Endometrium (tissue), 2 donors: Measurements from ENCODE around the gene KIF5C.
"Not testable (repeated sequence)": the region's sequence is repeated elsewhere in the genome, so short reads cannot be mapped to it uniquely, and the experiment has no call there.

Experiments
- FAIRE-seq: peaks from 2 replicates; lab custom pipeline; 2012; peaks lifted over from hg19 to GRCh38; lab: Jason Lieb, UNC
- donor health status: control.
- donor health status: control.

KIF5C gene

GRCh38 chr2:148874868-148875341 lies at the start of gene KIF5C:
Gene KIF5C (plus strand): TSS chr2:148875227. CDS start chr2:148875618, 391 bp downstream.
- no peak for FAIRE-seq

DNA sequence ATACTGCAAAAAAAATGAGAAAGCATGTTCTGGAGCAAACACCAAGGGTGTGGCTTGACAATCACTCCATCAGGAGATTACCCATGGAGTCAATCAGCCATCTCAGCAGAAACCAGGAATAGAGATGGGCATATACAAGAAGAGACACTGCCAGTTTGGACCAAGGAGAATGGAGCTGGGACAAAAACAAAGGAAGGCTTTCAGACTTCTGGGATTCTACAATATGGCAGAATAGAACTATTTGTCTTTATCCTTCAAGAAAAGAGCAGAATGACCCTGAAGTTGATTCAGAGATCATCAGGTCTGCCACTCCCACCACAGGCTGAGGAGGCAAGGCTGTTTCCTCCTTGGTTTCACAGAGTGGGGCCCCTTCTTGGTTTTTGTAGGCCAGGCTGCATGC lies 48.2 kb upstream of the KIF5C start:
- FAIRE-seq: no peak

DNA sequence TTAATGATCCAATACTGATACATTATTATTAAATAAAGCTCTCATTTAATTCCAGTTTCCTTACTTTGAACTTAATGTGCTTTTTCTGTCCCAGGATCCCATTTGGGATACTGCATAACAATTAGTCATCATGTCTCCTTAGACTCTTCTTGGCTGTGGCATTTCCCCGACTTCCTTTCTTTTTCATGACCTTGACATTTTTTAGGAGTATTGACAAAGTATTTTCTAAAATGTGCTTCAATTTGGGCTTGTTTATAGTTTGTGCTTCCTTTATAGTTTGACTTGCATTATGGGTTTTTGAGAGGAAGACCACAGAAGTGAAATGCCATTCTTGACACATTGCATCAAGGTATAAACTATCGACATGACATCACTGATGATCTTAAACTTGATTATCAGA lies 46.1 kb upstream of the KIF5C start:
- FAIRE-seq: no peak

GRCh38 chr2:148829618-148830017 lies 45.4 kb upstream of the KIF5C start:
- FAIRE-seq: no peak

DNA sequence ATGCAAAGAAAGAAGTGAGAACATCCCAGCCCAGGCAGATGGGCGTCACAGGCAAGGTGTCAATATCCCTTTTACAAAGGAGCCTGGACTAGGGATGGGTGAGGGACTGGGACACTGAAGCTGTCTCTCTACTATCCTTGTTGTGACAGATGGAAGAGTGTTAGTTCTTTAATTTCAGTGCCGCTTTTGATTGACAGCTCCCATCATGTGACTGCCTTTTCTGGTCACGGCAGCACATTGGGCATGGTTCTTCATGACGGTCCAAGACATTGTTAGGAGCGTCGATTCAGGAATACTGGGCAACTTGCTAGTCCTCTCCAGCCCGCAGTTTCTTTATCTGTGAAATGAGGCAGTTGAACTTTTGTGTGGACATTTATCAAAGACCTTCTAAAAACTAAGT lies 42.4 kb upstream of the KIF5C start:
- FAIRE-seq: no peak

- no peak for FAIRE-seq
Measured at GRCh38 chr2:148842050-148842449, 33.0 kb upstream of the KIF5C start.

- no peak for FAIRE-seq
Measured at GRCh38 chr2:148848146-148848545, 26.9 kb upstream of the KIF5C start.

DNA sequence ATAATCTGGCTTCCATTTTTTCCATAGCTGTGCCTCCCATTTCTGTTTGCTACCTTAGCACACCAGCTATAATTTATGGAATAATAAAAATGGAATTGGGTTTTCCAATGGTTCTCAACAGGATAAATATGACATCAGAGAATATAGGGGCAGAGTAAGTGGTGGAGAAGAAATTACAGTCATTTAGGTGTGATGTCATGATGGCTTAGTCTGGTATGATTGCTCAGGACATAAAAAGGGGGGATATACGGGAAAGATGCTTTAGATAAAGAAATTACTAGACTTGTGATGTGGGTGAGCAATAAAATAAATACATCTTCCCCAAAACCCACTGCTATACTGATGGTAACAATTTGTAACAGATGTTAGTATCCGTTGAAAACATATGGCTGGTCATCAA lies 21.6 kb upstream of the KIF5C start:
- no peak for FAIRE-seq

DNA sequence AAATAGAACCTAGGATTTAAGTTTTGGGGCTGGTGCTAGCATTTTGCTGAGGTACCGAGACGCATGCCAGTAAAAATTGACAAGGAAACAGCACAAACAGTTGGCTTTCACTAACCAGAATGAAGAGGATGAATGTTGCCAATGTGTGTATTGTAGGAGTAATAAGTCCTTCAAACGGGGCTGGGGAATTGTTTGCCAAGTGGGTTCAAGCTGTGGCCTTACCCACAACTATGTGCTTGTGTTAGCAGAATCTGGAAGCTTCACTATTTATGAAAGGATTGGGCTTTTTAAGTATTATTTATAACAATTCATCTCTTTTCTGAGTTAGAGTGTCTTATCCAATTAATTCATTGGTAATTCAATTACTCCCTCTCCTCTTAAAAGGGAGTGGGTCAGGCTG lies 15.0 kb upstream of the KIF5C start:
- FAIRE-seq: no peak

- no peak for FAIRE-seq
Measured at GRCh38 chr2:148861367-148861766, 13.7 kb upstream of the KIF5C start.

GRCh38 chr2:148862478-148862877 lies 12.5 kb upstream of the KIF5C start:
- not testable (repeated sequence) for FAIRE-seq

DNA sequence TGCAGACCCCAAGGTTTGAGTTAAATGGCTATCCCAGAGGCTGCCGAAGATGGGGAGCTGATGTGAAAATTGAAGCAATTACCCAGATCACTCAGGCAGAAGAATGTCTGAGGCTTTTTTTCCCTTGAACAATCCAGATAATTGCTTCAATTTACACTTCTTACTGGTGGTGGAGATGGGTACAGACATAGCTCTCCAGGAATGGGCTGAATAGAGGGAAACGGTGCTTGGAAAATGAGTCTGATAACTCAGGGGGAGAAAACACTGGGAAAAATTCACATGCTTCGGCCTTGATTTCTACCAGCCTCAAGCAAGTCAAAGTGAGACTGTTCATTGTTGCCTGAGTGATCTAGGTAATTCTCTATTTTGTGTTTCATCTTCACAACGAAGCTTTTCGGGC lies 9.5 kb upstream of the KIF5C start:
- no peak for FAIRE-seq

GRCh38 chr2:148866091-148866490 lies 8.9 kb upstream of the KIF5C start:
- FAIRE-seq: no peak

- no peak for FAIRE-seq
Measured at GRCh38 chr2:148867079-148867769, 7.8 kb upstream of the KIF5C start.

DNA sequence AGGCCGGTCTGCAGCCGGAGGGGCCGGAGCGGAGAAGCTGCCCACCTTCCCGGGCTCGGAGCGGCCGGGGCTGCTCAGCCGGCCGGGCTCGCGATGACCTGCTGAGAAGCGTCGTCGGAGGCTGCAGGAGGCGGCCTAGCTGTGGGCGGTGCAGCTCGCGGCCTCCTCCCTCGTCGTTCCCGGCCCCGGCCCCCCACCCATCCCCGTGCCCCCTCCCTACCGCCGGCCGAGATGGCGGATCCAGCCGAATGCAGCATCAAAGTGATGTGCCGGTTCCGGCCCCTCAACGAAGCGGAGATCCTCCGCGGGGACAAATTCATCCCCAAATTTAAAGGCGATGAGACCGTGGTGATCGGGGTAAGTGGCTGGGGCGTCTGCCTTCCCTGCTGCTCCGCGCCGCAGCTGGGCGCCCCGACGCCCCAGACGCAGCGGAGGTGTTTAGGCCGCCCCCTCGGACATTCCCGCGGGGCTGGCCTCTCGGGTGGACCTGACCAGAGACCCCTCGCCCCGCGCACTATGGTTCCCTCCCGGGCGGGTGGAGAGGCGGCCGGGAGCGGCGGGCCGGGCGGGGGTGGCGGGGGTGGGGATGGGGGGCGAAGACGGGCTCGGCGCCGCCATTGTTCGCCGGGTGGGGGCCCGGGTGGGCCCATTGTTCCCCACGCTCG lies 492 bp downstream of the KIF5C start:
- no peak for FAIRE-seq

GRCh38 chr2:148876202-148876594 lies 1.2 kb downstream of the KIF5C start:
- no peak for FAIRE-seq

DNA sequence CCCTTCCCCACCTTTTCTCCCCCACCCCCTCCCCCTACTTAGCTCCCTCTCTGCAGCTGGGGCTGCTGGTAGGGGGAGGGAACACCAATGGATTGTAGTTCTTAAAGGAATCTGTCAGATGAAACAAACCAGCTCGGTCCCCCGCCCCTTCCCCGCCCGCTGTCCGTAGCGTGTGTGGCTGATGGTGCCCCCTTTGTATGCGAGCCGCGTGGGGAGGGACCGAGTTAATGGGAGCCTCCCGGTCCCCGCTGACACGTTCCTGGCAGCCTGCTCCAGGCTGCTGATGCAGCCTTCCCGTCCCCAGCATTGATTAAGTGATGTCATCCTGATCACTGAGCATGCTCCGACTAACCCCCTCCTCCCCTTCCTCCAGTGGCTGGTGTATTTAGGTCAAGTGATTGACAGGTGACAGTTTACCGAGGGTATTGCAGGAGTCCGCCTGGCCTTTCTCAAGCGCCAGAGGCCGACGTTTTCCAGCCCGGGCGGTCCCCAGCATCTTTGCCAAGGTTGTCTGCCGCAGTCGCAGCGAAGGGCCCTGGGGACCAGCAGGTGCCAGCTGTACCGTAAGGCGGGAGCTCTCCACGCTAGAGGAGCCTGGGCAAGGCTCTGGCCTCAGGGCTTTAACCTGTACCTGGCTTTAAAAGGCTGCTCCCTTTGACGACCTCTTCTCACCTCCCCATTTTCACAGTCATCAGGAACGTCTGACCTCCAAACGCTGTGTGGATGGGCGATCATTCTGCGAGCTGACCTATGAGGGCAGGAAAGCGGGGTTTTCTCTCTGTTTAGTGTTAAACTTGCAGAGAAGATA lies 1.8 kb downstream of the KIF5C start:
- no peak for FAIRE-seq

DNA sequence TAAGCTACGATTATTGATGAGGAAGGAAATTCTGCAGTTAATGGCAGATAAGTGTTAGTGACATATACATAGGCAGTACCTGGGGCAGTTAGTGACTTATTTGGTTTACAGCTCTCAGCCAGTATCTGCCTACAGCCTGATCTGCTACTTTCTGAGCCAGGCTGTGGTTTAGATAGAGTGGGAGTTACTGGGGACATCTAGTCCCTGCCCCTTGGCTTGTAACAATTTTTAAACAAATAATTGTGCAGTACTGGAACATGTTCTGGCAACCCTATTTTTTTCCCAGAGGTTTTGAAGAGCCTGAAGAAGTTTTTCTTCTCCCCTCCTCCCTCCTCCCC lies 2.3 kb downstream of the KIF5C start:
- FAIRE-seq: no peak

DNA sequence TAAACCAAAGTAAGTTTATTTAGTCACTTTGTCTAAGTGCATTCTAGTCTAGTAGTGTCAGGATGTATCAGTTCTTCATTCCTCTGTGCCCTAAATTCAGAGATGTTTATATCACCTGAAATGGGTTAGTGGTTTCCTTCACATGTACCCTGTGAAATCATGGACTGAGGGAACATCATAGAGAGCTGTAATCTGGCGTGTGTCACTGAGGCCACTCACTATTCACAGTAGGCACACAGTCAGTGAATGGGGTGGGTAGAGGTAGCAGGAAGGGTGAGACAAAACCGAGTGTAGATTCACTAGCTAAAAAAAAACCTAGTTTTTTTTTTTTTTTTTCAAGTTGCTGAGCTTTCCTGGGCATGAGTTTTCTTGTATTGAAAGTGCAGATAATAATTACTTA lies 5.6 kb downstream of the KIF5C start:
- no peak for FAIRE-seq

DNA sequence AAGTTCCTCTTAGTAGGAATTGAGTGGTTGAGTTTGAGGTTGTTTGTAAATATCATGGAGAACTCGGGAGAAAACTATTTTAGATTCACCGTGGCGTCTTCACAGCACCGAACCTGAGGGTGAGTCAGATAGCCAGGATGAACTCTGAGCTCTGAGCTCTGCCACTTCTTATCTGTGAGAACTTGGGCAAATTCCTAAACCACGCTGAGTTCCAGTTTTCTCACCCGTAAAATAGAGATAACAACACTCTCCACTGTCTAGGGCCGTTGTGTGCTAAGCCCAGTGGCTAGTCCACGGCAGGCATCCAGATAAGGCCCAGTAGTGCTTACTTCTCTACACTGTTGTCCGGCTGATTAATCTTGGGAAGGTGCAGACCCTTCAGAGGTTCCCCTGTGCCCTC lies 7.0 kb downstream of the KIF5C start:
- no peak for FAIRE-seq

- FAIRE-seq: no peak
Measured at GRCh38 chr2:148885209-148885608, 10.2 kb downstream of the KIF5C start.

DNA sequence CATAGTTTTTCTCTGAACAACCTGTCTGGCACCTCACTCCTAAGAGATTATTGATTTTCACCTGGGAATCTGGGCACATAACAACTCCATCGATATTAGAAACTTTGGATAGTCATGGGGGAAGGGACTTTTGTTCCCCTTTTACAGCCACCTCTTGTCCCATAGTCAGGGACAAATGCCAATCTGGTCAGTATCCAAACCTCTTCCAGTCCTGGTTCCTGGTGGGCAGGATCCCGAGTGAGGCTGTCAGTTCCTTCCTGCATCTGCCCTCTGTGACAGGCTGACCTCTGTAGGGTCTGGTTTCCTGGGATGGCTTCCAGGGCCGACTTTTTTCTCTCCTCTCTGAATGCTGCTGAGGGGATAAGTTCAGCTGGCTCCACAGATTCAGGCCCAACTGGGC lies 11.0 kb downstream of the KIF5C start:
- FAIRE-seq: no peak

GRCh38 chr2:148887350-148888002 lies 12.4 kb downstream of the KIF5C start:
- FAIRE-seq: no peak
